HG02973 (cell line): Measurements from ENCODE around the gene THY1.
"Not testable (repeated sequence)": the region's sequence is repeated elsewhere in the genome, so short reads cannot be mapped to it uniquely, and the experiment has no call there.

Experiments
- ATAC-seq: cut with Tn5 transposase; IDR thresholded peaks from one replicate; pipeline ENCODE4 v1.9.1; 2021; ENCODE audit warnings: moderate library complexity; ENCODE audit not compliant: unreplicated experiment

Gene THY1

GRCh38 chr11:119446434-119446833 lies 23.5 kb upstream of the THY1 start:
- ATAC-seq: no peak

- ATAC-seq: no peak
These were observed 22.9 kb upstream of the THY1 start for GRCh38 chr11:119445850-119446249.

GRCh38 chr11:119445379-119445778 lies 22.4 kb upstream of the THY1 start:
- ATAC-seq: no peak

- no peak for ATAC-seq
These were observed 18.9 kb upstream of the THY1 start for GRCh38 chr11:119441898-119442243.

GRCh38 chr11:119438599-119438998 lies 15.6 kb upstream of the THY1 start:
- ATAC-seq: no peak

GRCh38 chr11:119437521-119437920 lies 14.5 kb upstream of the THY1 start:
- ATAC-seq: not testable (repeated sequence)

GRCh38 chr11:119436711-119437110 lies 13.7 kb upstream of the THY1 start:
- no peak for ATAC-seq

- no peak for ATAC-seq
These were observed 13.1 kb upstream of the THY1 start for GRCh38 chr11:119436093-119436492.

- ATAC-seq: no peak
These were observed 11.8 kb upstream of the THY1 start for GRCh38 chr11:119434591-119435330.

GRCh38 chr11:119433358-119433725 lies 10.4 kb upstream of the THY1 start:
- ATAC-seq: no peak

GRCh38 chr11:119432484-119433357 lies 9.7 kb upstream of the THY1 start:
- no peak for ATAC-seq

- ATAC-seq: no peak
These were observed 8.6 kb upstream of the THY1 start for GRCh38 chr11:119431523-119431922.

GRCh38 chr11:119427279-119427678 lies 4.3 kb upstream of the THY1 start:
- ATAC-seq: no peak

GRCh38 chr11:119426142-119426541 lies 3.2 kb upstream of the THY1 start:
- no peak for ATAC-seq

GRCh38 chr11:119424775-119425174 lies 1.8 kb upstream of the THY1 start:
- no peak for ATAC-seq

GRCh38 chr11:119424276-119424675 lies 1.3 kb upstream of the THY1 start:
- ATAC-seq: no peak

GRCh38 chr11:119423509-119424254 lies 710 bp upstream of the THY1 start:
- no peak for ATAC-seq

- no peak for ATAC-seq
These were observed 797 bp downstream of the THY1 start for GRCh38 chr11:119421941-119422808.

GRCh38 chr11:119421351-119421750 lies 1.6 kb downstream of the THY1 start:
- ATAC-seq: no peak

- ATAC-seq: no peak
These were observed 2.3 kb downstream of the THY1 start for GRCh38 chr11:119420631-119421030.
